ENCODE results near the gene ZBTB16.

ZBTB16 gene

DNA sequence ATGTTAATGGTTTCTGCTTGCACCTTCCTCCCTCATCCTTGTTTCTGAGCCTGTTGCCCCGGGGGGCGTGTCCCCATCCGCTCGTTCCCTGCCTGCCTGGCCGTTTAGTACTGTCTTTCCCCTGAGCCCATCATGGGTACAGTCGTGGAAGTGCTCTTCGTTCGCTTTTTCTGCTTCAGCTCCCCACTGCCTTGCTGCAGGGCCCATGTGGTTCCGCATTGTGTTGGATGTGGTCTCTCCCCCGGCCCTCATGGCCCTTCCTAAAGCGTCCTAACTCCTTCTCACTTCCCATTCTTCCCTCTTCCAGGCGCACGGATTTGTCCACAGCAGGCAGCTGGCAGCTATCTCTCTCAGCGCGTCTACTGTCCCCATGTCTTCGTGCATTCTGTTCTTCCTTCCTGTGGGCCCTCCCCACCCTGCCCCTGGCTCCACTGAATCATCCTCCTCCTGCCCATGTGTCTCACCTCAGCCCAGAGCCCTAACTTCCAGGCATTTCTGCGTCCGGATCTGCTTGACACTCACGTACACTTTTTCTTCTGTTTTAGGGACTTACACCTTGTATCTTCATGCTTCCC is 98.1 kb downstream of the ZBTB16 start:
- no peak overlapping the region for H3K4me3 ChIP-seq (ENCODE audit: low read depth, low read length)
- DNase-seq (ENCODE audit: low read depth): no peak
- TF ChIP-seq, protein P1, sequence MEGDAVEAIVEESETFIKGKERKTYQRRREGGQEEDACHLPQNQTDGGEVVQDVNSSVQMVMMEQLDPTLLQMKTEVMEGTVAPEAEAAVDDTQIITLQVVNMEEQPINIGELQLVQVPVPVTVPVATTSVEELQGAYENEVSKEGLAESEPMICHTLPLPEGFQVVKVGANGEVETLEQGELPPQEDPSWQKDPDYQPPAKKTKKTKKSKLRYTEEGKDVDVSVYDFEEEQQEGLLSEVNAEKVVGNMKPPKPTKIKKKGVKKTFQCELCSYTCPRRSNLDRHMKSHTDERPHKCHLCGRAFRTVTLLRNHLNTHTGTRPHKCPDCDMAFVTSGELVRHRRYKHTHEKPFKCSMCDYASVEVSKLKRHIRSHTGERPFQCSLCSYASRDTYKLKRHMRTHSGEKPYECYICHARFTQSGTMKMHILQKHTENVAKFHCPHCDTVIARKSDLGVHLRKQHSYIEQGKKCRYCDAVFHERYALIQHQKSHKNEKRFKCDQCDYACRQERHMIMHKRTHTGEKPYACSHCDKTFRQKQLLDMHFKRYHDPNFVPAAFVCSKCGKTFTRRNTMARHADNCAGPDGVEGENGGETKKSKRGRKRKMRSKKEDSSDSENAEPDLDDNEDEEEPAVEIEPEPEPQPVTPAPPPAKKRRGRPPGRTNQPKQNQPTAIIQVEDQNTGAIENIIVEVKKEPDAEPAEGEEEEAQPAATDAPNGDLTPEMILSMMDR (conservative IDR thresholded peaks at IDR 0.05; ENCODE audit: low read depth, low read length): no peak

DNA sequence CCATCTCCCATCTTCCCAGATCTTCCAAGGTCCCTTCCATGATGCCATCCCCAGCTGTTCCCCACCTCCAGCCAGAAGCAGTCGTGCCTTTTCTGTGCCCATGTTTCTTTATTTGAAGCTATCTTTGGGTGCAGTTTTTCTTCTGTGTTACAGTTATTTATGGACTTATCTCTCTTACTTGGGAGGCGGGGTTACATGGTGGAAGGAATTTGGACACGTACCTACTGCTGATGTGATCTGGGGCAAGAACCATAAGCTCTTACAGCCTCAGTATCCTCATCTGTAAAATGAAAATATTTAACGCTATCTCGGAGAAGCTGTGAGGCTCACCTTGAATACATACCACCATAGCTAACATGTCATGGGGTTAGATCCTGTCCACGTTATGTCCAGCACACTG is 98.9 kb downstream of the ZBTB16 start:
- H3K4me3 ChIP-seq (ENCODE audit: low read depth, low read length): no peak overlapping the region
- TF ChIP-seq, protein P1 (conservative IDR thresholded peaks at IDR 0.05; ENCODE audit: low read depth, low read length): no peak
- DNase-seq (ENCODE audit: low read depth): no peak

DNA sequence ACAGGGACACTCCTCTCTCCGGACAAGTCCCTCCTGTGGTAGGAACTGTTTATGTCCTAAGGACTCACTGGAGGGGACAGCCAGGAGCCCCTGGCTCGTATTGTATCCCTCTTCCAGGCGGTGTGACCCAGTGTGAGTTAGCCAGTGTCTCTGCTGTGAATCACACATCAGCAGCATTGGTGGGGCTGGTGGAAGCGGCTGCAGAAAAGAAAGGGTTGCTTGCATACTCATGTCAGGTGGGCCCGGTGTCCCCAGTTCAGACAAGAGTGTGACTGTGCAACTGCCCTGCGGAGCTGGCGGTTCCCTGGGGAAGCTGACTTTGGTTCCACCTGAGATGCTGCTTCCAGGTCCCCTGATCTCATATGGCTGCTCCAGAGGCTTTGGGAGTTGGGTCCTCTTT is 99.4 kb downstream of the ZBTB16 start:
- no peak for DNase-seq (ENCODE audit: low read depth)
- no peak overlapping the region for H3K4me3 ChIP-seq (ENCODE audit: low read depth, low read length)

DNA sequence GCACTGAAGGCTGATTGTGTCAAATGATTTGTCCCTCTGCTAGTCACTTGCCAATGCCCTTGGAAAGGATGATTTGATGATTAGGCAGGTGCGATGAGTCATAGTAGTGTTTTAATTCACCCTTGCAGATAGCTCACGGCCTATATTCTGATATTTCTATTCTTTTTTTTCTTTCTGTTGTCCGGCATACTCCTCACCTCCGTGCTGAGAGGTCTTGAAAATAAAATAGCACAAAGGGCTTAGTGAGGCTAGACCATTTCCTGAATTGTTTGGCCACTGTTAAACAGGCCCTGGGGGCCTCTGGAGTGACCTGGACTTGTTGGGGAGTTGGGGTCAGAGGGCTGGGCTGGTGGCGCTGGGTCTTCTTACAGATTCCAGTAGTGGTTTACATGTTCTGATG is 99.8 kb downstream of the ZBTB16 start:
- H3K4me3 ChIP-seq (ENCODE audit: low read depth, low read length): no peak overlapping the region
- no peak for DNase-seq (ENCODE audit: low read depth)
- TF ChIP-seq, protein P1 (conservative IDR thresholded peaks at IDR 0.05; ENCODE audit: low read depth, low read length): no peak

More for the DNA sequence above, 99.4 kb downstream of the ZBTB16 start:
- TF ChIP-seq, protein P1 (conservative IDR thresholded peaks at IDR 0.05; ENCODE audit: low read depth, low read length): no peak

DNA sequence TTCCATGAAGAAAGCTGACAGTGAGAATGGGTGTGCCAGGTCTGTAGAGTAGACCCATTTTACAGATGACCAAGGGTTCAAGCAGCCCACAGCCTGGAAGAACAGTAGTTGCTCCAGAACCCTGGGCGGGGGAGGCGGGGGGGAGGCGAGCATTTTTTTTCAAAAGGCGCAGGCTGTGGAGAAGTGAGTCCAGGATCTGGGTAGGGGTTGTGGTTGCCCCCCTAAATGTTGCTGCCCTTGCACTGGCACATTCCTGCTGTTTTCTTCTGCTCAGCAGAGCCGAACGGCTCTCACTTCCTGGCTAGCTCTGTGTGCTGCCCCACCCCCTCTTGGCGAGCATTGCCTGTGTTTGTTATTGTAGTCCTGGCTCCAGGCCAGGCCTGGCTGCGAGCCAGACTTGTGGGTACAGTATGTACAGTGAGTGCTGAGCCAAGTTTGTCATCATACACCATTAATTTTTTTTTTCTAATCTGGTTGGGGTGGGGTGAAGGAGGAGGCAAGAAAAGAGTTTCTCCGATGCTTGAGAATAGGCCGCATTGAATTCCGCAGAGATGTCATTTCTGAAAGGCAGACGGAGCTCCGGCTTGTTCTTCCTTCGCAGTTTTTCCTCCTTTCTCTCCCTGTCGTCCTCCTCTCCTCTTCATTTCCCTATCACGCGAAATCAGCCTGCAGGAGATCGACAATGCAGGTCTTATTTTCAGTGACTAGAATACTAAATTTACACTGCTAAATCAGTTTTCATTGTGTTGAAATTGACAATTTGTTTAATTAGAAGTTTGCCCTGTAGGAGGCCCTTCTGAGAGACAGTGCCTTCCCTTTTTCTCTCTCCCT is 100.5 kb downstream of the ZBTB16 start:
- peak; percentile 100 for DNase-seq (ENCODE audit: low read depth)
- TF ChIP-seq, protein P1 (conservative IDR thresholded peaks at IDR 0.05; ENCODE audit: low read depth, low read length): peak; percentile 7

DNA sequence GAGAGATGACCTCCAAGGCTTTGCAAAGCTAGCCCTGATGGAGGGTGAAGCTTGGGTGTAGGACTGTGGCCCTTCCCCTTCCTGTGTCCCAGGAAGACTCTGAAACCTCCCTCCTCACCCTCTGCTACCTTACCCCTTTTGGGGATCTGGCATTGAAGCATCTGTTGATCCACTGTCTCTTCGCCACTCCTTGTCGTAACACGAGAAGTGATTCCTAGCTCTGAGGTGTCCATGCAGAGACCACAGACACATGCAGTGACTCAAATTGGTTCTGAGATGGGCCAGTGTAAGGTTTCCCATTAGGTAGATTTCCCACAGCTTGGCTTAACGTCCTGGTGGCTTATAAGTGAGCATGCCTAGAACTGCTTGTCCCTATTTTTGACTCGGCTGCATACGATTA is 101.4 kb downstream of the ZBTB16 start:
- no peak for DNase-seq (ENCODE audit: low read depth)
- TF ChIP-seq, protein P1 (conservative IDR thresholded peaks at IDR 0.05; ENCODE audit: low read depth, low read length): no peak
- no peak overlapping the region for H3K4me3 ChIP-seq (ENCODE audit: low read depth, low read length)

More for the DNA sequence above, 100.5 kb downstream of the ZBTB16 start:
- peak overlapping the region; percentile 35 for H3K4me3 ChIP-seq (ENCODE audit: low read depth, low read length)
